Heart left ventricle (tissue), 13 donors: ENCODE measurements around the gene SPTB.

Experiments used
- POLR2A ChIP-seq, 2 donors: fragments of 450-650 bp; IDR thresholded peaks; one replicate each; pipeline ENCODE4 v1.6.1; 2017; ENCODE audit warnings: antibody characterized with exemption in 2 of 2, mild to moderate bottlenecking in 2 of 2, moderate library complexity in 2 of 2
- TF ChIP-seq, protein P1 (sequence below), 12 donors: fragments of 200-600 bp; sonication (generic) in 4 of 12; IDR thresholded peaks; one replicate each; pipeline versions ENCODE4 v1.5.0 to v1.8.0; 2018 to 2022; ENCODE audit warnings: antibody characterized with exemption in 12 of 12, mild to moderate bottlenecking in 5 of 12
- donor health status: ischemic (EF 13 %, LVEDD 7.1; RV severe dilation, severe dysfunction).
- donor health status: DM: no; HTN: yes; CAD: no.
- donor health status: DM: no; HTN: no; CAD: no.
- donor health status: ischemic (EF 25% LVEDD 6.9; RV normal size, moderate dysfunction).
- donor health status: ischemic (EF 25% LVEDD 5.7; RV mildly dilated, moderate dysfunction).
- donor health status: ischemic (EF 35%, LVEDD 5.7; RV mildly dilated, moderate dysfunction).
- donor health status: nonischemic (EF 11% LVEDD 7.7; RV severe dilation, severe dysfunction).
- donor health status: DM: yes; HTN: yes; CAD: no.
- donor health status: PGD.
- donor health status: ischemic (EF 29% LVEDD 5.4; RV normal size, mild dysfunction).
- donor health status: nonischemic (EF 23%, LVEDD 6.1; RV moderate dilation, normal function).

DNA sequence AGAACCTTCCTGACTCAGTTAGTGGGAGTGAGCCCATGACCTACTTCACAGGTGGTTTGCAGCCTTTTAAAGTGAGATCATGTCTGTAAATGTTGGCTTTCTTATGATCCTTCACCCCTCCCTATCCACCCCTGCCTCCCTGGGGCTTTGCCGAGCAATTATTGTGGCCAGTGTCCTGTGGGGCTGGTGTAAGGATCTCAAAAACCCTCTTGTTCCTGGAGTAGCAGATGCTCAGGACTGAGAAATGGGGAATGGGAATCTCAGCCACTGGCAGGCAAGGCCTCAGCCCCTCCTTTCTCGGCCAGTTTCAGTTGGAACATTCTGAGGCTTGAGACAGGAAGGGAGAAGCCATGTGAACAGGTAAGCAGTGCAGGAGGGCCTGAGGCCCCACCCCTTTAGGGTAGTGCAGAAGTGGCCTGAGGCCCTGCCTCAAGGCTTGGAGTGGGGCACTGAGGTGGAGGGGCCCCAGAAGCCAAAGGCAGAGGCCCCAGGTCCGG lies 121.6 kb downstream of the SPTB start:
- TF ChIP-seq, protein P1, sequence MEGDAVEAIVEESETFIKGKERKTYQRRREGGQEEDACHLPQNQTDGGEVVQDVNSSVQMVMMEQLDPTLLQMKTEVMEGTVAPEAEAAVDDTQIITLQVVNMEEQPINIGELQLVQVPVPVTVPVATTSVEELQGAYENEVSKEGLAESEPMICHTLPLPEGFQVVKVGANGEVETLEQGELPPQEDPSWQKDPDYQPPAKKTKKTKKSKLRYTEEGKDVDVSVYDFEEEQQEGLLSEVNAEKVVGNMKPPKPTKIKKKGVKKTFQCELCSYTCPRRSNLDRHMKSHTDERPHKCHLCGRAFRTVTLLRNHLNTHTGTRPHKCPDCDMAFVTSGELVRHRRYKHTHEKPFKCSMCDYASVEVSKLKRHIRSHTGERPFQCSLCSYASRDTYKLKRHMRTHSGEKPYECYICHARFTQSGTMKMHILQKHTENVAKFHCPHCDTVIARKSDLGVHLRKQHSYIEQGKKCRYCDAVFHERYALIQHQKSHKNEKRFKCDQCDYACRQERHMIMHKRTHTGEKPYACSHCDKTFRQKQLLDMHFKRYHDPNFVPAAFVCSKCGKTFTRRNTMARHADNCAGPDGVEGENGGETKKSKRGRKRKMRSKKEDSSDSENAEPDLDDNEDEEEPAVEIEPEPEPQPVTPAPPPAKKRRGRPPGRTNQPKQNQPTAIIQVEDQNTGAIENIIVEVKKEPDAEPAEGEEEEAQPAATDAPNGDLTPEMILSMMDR (IDR thresholded peaks at IDR 0.05), result no peak
- no peak for TF ChIP-seq POLR2A (IDR thresholded peaks at IDR 0.05)
